K562 (cell line): ENCODE results near the gene SURF6. TPM values are rescaled to one million over a fixed set of nuclear protein-coding genes. Genes with fewer than 3 reads are reported as not detected.

Experiments
- ELK3 ChIP-seq: fragments of 450-650 bp; formaldehyde crosslinking; IDR thresholded peaks from 2 replicates; pipeline ENCODE4 v1.4.0; 2020; ENCODE audit warnings: mild to moderate bottlenecking
- EP400 ChIP-seq: fragments of 450-650 bp; IDR thresholded peaks from 2 replicates; pipeline ENCODE4 v1.6.1; 2017; ENCODE audit warnings: antibody characterized with exemption, mild to moderate bottlenecking, moderate library complexity
- HBP1 ChIP-seq: fragments of 450-650 bp; formaldehyde crosslinking; IDR thresholded peaks from 2 replicates; pipeline ENCODE4 v1.4.0; 2022; ENCODE audit warnings: missing genetic modification characterization
- KDM1A ChIP-seq, 2 experiments: fragments of 450-650 bp; IDR thresholded peaks; 2 replicates each; pipeline ENCODE4 v1.6.1; 2016; ENCODE audit warnings: mild to moderate bottlenecking in 2 of 2
- LARP7 ChIP-seq: fragments of 450-650 bp; IDR thresholded peaks from 2 replicates; pipeline ENCODE4 v1.6.1; 2016
- MBD1 ChIP-seq: fragments of 250-450 bp; sonication (Bioruptor Pico); IDR thresholded peaks from 2 replicates; pipeline ENCODE4 v1.8.0; 2022; ENCODE audit warnings: inconsistent platforms
- RAD51 ChIP-seq: fragments of 450-650 bp; IDR thresholded peaks from 2 replicates; pipeline ENCODE4 v1.7.1; 2016; ENCODE audit warnings: low read depth, mild to moderate bottlenecking, borderline replicate concordance
- RERE ChIP-seq: sonication (generic); formaldehyde crosslinking; IDR thresholded peaks from 2 replicates; pipeline ENCODE4 v1.8.0; 2023; ENCODE audit warnings: missing genetic modification reagents, mild to moderate bottlenecking, borderline replicate concordance
- SMAD3 ChIP-seq: fragments of 450-650 bp; formaldehyde crosslinking; conservative IDR thresholded peaks from 2 replicates; pipeline ENCODE4 v1.4.0; 2020; ENCODE audit warnings: mild to moderate bottlenecking
- TCF3 ChIP-seq: sonication (generic); formaldehyde crosslinking; IDR thresholded peaks from 2 replicates; pipeline ENCODE4 v1.4.0; 2020; ENCODE audit warnings: mild to moderate bottlenecking, missing genetic modification reagents
- ZFP30 ChIP-seq: fragments of 250-450 bp; sonication (Bioruptor Pico); IDR thresholded peaks from 2 replicates; pipeline ENCODE4 v1.8.0; 2022; ENCODE audit warnings: moderate library complexity, mild to moderate bottlenecking, inconsistent platforms, borderline replicate concordance
- ZNF639 ChIP-seq, 2 experiments: fragments of 200-800 bp in 1 of 2; sonication (Bioruptor generic) in 1 of 2; sonication (generic) in 1 of 2; formaldehyde crosslinking in 1 of 2; IDR thresholded peaks in 1 of 2; conservative IDR thresholded peaks in 1 of 2; 2 replicates each; pipeline versions ENCODE4 v1.5.0 to v1.6.1; 2016 to 2020; ENCODE audit warnings: missing compliant biosample characterization in 1 of 2, missing genetic modification characterization in 1 of 2, missing genetic modification reagents in 1 of 2
- polyA plus RNA-seq, 8 experiments: library from polyadenylated mRNA; depleted of rRNA in 4 of 8; stranded (reverse) in 5 of 8; unstranded in 3 of 8; fragments of >200 nt; fragmentation: Nextera tagmentation in 2 of 8; fragmentation: Illumina TruSeq in 1 of 8; extraction: Ambion mirVana in 2 of 8; extraction: Trizol in 1 of 8; gene quantifications; 2 replicates each; pipeline versions ENCODE4 v1.2.1 to v1.2.3, GENCODE V29; 2011 to 2014; ENCODE audit warnings: inconsistent platforms in 1 of 8, missing spikeins in 1 of 8
- total RNA-seq, 7 experiments: library from RNA; depleted of rRNA in 6 of 7; stranded (reverse); fragments of >200 nt in 6 of 7; fragmentation: Illumina TruSeq in 2 of 7; extraction: Trizol in 2 of 7; gene quantifications; 2 replicates each; pipeline versions ENCODE4 v1.2.1 to v1.2.3, GENCODE V29; 2011 to 2021; ENCODE audit warnings: low replicate concordance in 1 of 7
- TF ChIP-seq, protein P1 (sequence below): fragments of 450-650 bp; IDR thresholded peaks from 2 replicates; pipeline ENCODE4 v1.6.1; 2016; ENCODE audit warnings: low read depth, mild to moderate bottlenecking, moderate library complexity

The SURF6 gene
- total and polyA plus RNA-seq, 9 of the 15 experiments (the other 6 are each of a cell fraction or from before 2014, with no cell fraction given) = 1.4 to 68.3 (median 14.7) TPM

DNA sequence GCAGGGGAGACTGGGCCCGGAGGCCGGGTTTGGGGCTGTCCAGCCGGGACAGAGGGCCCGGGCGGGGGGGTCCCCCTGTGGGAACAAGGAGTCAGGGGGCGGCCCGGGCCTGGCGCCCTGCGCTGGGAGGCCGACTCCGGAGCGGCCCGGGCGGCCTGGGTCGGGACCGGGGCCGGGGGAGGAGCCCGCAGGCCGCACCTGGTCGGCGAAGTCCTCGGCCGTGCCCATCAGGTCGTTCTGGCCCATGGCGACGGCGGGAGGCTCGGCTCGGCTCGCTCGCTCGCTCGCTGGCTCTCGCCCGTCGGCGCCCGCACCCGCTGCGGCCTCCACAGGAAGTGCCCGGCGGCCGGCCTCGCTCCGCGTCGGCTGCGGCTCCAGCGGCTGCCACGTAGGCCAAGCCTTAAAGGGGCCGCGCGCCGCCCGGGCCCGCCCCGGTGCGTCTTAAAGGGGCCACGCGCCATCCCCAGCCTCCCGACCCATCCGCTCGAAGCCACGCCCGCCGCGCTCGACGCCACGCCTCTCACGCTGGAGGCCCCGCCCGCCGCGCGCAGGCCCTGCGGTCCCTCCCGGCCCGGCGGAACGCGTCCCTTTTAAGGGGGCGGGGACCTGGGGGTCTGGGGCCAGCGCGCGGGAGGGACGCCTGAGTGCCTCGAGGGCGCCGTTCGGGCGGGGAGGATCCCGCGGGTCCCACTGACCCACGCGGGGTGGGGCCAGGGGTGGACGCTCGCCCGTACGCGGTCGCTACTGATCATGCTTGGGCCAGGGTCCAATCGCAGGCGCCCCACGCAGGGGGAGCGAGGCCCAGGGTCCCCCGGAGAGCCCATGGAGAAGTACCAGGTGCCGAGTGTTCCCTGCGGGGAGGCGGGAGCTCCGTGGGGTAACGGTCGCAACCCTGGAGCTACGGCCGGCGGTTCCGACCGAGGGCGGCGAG is 40.0 kb upstream of the SURF6 start, which contains the start of the genes STKLD1 and SURF4 (continued):
- no peak for TF ChIP-seq RERE
- TF ChIP-seq EP400 = peak; percentile 54; the same call in 1 of the 2 replicates
- TF ChIP-seq ZFP30 (CRISPR knock-in tag) = no peak
- no peak for TF ChIP-seq RAD51
- no peak for TF ChIP-seq KDM1A (IDR thresholded peaks at IDR 0.05)
- TF ChIP-seq ZNF639 (CRISPR knock-in tag; conservative IDR thresholded peaks at IDR 0.05 in 1 of 2, IDR thresholded peaks at IDR 0.05 in 1 of 2) = peak; percentile 12 to 71; a peak in 3 of 4 replicates
- TF ChIP-seq, protein P1, sequence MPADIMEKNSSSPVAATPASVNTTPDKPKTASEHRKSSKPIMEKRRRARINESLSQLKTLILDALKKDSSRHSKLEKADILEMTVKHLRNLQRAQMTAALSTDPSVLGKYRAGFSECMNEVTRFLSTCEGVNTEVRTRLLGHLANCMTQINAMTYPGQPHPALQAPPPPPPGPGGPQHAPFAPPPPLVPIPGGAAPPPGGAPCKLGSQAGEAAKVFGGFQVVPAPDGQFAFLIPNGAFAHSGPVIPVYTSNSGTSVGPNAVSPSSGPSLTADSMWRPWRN = no peak
- TF ChIP-seq LARP7 = no peak
- TF ChIP-seq HBP1 (CRISPR knock-in tag) = no peak
- TF ChIP-seq TCF3 (CRISPR knock-in tag) = 0 out of 2 replicates have a peak, but pooled peaks have one; percentile 6
- TF ChIP-seq MBD1 = no peak
- no peak for TF ChIP-seq ELK3
- no peak for TF ChIP-seq SMAD3 (CRISPR knock-in tag)
